T follicular helper cell (primary cell): ENCODE data around the gene XPNPEP2.

ENCODE experiments used
- DNase-seq: peaks from one replicate; pipeline ENCODE4 v3.0.0-alpha.2; 2020; ENCODE audit warnings: low read depth

Gene XPNPEP2

DNA sequence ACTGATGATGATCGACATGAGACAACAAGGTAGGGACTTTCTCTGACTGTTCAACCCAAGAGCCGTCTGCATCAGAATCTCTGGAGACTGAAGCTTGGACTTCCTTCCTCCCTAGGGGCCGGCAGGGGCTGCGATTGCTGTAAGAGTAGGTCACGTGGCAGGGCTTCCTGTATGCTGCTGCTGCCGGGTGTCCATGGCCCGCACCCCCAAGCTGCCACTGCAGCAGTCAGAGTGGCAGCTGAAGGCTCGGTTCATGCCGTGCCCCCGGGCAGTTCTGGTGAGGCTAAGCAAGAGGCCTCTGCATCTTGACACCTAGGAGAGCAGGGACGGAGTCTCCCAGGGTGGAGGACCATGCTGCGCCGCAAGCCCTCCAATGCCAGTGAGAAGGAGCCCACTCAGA is 41.0 kb downstream of the XPNPEP2 start, which contains the start of gene SASH3:
Gene SASH3, plus strand, starts transcription at position 203 of the 400 bp plus-strand sequence. Its CDS starts 149 bp downstream, at position 352.
- DNase-seq: peak; percentile 43

DNA sequence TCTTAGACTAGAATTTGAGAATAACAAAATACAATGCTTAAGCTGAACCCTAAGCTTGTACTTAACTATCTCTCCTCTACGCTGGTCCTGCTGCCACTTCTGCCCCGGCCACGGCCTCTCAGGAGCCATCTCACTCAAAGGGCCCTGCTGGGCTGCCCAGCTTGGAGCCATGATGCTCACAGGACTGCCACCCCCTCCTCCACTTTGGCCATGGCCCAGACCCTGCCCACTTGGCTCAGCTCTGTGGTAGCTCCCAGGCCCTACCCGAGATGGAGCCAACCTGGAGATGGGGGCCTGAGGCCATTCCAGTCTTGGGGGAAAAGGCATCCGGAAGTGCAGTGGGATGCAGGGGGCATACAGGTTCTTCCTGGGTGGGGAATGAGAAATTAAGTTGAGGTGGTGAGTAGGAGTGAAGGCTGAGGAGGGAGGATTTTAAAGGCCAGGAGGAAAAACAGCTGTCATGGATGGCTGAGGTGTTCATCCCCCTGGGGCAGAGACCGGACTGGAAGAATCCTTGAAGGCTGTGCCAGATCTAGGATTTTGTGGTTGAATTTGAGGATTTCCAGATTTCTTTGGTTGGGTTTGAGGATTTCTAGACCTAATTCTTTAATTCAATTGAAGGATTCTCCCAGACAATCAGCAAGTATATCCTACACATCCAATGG is 41.8 kb downstream of the XPNPEP2 start:
- DNase-seq: no peak

DNA sequence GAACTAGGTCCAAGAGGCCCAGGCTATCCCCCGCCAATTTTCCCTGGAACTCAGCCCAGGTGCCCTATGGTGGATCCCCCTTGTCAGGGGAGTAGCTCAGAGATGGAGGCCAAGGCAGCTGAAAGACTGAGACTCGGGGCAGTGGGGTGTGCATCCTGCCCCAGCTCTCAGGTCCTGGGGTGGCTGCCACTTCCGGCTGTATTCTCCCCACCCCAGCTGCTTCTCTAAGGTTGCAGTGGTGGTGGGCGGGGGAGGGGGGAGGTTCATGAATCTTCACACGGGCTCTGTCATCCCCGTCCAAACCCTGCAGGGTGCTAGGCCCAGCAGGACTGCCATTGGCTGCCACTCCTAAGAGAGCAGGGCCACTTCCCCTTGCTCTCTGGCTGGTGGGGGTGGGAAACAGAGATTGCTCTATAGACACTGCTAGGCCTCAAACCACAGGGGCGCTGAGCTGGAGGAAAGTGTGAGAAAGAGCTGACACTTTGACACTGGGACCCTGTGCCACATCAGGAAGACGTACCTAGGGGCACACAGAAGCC is 42.4 kb downstream of the XPNPEP2 start:
- DNase-seq: peak; percentile 65

DNA sequence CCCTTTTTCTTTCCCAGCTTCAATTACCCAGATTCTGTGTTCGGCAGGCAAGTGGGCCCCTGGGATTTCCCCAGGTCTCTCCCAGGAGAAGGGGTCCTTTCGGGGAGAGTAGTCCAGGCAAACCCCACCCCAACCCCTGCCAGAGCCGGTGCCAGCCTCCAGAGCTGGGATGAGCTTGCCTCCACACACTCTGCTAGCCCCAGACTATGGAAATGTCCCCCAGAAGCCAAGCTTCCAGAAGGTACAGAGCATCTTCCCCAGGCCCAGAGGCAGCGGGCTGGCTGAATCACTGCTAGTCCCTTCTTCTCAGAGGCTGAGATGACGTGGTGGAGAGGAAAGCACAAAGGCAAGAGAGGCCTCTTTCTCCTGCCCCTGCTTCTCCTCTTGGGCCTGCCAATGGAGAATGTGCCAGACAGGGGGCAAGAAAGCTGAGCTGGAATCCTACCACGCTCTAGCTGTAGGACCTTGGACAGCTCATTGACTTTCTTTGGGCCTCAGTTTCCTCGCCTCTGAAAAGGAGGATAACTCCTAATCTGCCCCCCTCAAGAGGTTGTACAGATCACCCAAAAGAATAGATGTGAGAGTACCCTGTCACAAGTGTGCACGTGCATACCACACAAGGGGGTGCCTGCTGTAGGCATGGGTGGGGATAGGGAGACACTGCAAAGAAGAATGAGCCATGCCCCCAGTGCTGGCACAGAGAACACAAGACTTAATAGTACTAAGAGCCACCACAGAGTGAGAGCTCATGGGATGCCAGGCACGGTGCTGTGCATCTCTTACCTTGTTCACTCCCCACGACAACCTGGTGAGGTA is 43.1 kb downstream of the XPNPEP2 start:
- DNase-seq: no peak

DNA sequence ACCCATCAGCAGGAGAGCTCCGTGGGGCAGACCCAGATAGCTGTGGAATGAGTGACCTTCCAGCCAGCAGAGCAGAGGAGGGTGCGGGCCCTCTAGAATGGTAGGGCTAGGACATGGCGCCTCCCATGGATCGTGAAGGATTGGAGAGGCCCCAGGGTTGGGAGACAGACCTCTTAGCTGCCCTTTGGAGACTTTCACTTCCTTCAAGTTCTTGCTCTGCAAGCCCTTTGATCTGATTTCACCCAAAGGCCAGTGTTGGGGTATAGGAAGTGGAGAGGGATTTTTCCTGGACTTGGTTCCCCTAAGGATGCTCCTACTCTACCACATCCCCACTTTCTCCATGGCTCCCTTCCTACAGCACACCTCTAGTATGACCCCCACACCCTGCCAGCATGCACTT is 43.9 kb downstream of the XPNPEP2 start:
- DNase-seq: no peak

DNA sequence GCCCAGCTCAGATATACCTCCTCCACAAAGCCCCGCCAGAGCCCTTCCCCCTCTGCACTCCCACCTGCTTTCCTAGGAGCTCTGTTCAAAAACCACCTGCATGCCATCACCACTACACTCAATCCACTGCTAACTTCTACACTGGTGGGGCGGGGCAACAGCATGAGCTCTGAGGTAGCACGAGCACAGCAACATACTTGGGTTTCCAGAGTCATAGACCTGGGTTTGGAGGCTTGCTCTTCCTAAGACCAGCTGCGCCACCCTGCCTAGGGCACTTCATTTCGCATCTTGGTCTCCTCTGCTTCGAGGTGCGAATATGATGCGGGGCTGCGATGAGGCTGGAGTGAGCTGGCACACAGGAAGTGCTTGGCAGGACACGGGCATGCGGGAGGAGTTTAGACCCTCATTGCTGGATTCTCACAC is 44.5 kb downstream of the XPNPEP2 start:
- no peak for DNase-seq

DNA sequence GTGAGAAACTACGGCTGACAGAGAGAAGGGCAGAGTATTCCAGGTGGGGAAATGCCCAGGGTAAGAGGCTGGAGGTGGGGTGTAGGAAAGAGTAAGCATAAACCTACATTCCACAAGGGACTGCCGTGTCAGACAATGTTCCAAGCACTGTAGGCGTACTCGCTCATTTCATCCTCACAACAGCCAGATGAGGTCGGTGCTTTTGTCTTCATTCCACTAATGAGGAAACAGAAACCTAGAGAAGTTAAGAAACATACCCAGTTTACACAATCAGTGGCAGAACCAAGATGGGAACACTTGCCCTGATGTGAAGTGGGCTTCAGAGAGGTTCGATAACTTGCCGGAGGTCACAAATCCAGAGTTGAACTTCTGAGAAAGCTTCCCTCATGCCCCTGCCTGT is 45.6 kb downstream of the XPNPEP2 start:
- DNase-seq: no peak

DNA sequence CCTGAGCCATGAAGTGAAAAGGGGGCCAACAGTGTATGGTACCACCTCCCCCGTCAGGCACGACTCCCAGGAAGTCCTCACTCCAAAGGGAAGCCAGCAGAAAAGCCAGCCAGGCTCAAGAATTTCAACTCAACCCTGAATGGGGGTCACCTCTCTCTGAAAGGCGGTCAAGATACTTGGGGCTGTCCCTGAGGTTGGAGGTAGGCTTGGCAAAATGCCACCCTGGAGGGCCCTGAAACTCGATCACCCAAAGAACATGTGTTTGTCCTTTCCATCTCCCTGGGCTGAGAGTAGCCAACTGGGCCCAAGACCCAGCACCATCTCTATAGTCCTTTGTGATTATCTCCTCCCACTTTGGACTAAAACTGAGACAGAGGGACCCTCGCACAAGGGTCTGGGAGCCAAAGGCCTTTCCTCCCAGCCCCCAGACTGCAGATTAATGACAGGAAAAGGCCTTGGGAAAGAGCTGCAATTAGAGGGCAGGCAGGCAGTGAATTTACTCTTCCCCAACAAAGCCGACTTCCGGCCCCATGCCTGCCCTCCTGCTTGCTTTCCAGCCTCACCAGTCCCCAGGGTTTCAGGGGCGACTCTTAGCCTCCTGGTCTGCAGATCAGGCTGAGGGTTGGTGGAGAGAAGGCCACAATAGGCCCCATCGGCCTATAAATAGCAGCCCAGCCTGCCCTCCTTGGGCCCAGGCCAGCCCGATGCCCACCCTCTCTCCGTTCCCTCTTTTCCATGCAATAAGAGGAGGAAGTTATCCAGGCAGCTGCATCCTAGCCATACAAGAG is 46.6 kb downstream of the XPNPEP2 start:
- DNase-seq: no peak

DNA sequence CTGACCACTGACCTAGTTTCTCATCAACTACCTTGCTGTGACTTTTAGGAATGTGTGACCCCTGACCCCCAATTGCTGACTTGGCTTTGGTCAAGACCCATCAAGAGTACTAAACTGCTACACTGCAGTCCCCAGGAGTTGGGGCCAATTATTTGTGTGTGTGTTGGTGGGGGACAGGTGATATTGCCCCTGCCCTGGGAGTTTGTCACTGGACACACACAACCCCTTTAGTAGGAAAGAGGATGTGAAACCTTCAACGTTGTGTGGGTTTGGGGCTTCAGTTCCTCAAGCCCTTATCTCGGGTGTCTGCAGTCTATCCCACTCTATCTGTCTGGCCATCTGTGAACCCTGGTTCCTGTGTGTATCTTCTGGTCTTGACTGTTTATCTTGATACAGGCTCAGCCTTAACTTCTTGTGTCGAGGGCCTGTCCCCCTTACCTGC is 47.5 kb downstream of the XPNPEP2 start:
- DNase-seq: no peak

DNA sequence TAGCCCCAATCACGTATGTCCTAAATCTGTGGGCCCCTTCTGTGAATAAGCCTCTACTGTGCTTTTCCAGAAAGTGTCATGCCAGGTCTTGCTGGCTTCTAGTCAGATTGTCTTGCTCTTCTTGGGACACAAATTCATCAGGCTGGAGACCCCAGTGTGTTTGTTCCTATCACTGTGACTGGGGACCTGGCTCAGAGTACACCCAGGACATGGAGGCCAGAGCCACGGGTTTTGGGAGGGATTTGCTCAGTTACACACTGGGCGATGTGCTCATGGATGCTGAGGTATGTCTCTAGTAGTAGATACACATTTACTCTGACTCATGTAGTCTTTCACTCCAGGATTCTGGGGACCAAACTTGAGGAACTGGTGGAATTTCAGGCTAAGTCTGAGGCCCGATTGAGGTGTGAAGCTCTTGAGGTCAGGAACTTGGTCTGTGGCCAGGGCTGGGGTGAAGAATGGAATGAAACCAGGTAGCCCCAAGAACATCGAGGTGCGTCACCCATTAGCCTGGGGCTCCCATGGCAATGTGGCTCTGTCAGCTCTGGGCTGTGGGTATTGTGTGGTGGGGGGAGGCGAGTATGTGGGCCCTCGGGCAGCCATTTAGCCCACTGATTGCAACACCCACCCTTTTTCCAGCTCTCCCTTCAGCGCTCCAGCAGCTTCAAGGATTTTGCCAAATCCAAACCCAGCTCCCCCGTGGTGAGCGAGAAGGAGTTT is 48.7 kb downstream of the XPNPEP2 start:
- no peak for DNase-seq

DNA sequence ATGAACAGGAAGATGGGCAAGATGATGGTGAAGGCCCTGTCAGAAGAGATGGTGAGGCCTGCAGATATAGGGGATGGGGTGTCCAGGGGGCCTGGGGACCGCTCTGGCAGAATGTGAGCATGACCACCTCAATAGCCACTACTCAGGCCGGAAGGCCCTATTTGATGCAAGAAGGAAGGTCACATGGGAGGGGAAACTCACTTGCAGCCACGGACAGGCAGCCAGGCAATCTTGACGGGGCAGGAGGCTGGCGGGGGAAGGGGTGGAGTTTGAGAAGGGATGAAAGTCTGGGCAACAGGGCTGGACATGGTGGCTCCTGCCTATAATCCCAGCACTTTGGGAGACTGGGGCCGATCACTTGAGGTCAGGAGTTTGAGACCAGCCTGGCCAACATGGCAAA is 49.7 kb downstream of the XPNPEP2 start:
- no peak for DNase-seq

DNA sequence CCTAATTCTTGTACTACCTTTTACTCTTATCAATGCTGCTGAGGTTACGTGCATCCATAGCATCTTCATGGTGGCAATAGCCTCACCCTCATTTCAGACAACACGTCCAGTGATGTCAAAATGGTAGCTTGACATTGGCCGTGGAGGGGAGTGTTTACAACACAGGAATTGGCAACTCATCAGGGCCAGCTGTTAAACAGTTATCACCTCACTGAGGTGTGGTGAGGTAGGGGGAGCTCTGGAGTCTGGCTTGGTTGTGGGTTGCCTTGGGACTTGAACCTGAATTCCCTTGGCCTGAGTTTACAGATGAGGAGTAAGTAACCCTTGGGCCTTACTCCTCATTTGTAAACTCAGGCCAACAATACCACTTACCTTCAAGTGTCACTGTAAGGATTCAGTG is 51.4 kb downstream of the XPNPEP2 start:
- DNase-seq: no peak

DNA sequence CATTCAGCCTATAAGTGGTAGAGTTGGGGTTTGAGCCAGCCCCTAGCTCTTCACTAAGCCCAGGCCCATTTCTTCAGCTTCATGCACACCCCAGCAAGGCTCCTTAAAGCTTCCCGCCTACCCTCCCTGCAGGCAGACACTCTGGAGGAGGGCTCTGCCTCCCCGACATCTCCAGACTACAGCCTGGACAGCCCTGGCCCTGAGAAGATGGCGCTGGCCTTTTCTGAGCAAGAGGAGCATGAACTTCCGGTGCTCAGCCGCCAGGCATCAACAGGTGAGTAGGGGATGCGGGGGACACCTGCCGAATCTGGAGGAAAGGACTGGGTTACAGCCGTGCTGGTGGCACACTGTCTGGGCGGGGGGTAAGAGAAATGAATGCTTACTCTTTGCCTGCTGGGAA is 52.0 kb downstream of the XPNPEP2 start:
- no peak for DNase-seq

DNA sequence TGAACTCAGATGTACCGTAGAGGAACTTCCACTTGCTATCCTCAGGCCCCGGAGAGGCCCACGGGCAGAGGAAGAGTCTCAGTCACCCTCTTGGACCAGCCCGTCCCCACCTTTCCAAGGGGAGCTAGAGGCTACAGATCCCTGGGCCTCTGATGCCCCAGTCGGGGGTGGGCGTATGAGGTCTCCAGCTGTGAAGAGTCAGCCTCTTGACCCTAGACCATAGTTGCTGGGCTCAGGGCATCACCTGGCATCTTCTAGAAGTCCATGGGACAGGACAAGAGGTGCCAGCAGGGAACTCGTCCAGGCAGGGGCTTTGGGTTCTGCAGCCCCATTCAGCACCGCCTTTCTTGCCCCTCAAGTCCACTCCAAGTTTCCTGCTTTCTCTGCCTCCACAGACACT is 52.6 kb downstream of the XPNPEP2 start:
- DNase-seq: no peak

DNA sequence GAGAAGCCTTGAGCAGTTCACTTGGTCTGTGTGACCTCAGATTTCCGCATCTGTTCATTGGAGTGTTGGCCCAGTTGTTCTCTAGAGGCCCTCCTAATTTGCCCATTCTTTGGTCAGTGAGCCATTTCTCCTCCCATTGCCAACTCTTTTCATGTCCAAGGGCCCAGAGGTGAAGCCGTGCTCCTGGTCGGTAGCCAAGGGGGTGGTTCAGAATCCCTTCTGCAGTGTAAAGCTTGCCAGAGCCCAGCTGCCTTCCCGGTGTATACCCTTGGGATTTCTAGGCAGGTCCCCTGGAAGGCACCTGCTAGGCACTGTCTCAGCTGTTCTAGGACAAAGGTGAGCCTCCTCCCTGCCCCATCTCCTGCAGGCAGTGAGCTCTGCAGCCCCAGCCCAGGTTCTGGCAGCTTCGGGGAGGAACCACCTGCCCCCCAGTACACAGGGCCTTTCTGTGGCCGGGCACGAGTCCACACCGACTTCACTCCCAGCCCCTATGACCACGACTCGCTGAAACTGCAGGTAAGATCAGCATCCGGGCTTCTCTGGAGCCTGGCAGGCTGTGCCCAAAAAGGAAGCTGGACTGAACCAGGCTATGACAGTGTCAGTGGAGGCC is 53.3 kb downstream of the XPNPEP2 start:
- no peak for DNase-seq

DNA sequence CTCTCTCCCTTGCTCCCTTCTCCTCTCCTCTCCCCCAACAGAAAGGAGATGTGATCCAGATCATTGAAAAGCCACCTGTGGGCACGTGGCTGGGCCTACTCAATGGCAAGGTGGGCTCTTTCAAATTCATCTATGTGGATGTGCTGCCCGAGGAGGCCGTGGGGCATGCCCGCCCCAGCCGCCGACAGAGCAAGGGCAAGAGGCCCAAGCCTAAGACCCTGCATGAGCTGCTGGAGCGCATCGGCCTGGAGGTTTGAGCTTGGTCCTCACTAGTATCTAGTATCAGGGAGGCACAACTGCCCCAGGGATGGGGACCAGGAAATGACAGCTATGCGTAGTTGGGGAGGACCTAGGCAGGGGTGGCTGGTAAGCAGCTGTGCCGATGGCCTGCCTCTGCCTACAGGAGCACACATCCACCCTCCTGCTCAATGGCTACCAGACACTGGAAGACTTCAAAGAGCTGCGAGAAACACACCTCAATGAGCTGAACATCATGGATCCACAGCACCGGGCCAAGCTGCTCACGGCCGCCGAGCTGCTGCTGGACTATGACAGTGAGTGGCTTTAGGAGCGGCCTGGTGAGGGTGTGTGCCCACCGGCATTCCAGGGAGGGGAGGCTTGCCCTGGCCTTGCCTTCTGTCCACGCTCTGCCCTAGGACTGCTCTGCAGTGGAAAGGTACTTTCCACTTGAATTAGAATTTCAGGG is 54.0 kb downstream of the XPNPEP2 start:
- DNase-seq: no peak

DNA sequence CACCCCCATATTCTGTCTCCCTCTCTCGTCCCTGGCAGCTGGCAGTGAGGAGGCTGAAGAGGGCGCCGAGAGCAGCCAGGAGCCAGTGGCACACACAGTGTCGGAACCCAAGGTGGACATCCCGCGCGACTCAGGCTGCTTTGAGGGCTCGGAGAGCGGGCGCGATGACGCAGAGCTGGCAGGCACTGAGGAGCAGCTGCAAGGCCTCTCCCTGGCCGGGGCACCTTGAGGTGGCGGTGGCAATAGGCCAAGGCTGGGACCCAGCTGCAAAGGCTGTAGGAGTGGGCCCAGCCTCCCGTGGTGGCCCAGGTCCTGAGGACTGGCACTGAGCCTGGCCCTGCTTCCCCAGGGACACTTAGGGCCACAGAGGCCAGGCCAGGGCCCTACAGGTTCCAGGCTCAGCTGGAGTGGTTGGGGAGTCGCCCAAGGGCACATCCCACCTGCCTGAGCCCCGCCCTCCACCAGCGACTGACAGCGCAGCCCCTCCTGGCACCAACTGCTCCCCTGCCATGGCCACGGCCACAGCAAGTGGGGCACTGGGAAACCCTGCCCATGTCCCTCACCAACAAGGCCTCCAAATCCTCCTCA is 54.9 kb downstream of the XPNPEP2 start:
- DNase-seq: no peak

DNA sequence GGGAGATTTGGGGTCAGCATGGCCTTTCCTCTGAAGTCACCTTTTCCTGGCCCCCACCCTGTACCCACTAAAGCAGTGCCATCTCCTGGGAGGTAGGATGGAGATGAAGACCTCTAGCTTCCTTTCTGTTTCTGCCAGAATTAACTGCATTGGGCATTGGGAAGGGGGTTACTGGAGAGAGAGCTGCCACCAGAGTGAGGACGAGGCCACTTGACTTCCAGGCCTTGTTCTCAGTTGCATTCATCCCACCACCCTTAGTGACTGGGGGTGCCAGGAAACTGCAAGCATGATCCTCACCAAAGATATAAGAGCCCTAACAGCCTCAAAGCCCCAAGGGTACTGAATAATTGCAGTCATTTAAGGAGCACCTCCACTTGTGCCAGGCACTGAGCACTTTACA is 56.8 kb downstream of the XPNPEP2 start:
- no peak for DNase-seq

DNA sequence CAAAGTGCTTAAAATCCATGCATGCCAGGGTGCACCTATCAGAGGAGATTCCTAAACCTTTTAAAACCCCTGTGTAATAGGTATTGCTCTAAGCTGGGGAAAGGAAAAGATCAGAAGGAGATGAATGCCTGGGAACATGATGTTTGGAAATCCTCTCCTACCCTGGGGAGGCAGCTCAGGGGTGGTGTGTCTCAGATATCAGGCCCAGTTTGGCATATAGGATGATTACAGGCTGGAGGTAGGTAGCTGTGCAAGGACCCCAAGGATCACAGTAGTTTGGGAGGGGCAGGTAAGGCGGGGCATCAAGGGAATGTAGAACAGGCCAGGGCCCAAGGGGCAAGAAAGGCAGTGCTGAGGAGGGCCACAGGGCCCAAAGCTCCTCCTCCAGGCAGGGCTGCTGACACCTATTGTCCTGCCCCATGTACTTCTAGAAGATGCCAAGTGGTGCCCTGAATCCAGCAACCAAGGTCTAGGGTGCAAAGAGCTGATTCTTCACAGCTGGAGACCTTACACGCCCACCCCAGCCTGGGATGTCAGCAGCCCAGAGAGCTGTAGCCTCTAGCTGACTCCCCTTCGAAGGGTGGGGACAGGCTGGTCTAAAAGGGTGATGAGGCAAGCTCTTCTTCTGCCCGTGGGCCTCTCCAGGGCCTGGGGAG is 58.6 kb downstream of the XPNPEP2 start:
- no peak for DNase-seq

DNA sequence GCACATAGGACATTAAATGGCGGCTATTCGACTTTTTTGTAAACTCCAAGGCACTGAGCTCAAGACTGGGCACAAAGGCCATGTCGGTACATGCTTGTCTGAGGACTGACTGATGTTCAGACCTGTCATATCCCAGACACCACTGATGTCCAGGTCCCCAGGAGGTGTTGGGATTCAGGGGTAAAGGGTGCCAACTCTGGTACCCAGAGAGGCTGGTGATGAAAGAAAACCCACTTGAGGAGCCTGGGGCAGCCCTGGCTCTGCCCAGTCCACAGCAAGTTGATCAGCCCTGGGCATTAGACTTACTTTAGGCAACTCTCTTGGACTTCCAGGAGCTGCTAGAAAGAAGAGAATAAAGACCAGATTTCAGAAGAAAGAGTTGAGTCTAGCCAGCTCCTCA is 59.7 kb downstream of the XPNPEP2 start:
- DNase-seq: no peak
